HG03442 (cell line): ENCODE results near the gene KCNH8.

ENCODE experiments used
- ATAC-seq: cut with Tn5 transposase; IDR thresholded peaks from one replicate; pipeline ENCODE4 v1.9.1; 2021; ENCODE audit warnings: mild to moderate bottlenecking, moderate library complexity; ENCODE audit not compliant: unreplicated experiment

The KCNH8 gene

DNA sequence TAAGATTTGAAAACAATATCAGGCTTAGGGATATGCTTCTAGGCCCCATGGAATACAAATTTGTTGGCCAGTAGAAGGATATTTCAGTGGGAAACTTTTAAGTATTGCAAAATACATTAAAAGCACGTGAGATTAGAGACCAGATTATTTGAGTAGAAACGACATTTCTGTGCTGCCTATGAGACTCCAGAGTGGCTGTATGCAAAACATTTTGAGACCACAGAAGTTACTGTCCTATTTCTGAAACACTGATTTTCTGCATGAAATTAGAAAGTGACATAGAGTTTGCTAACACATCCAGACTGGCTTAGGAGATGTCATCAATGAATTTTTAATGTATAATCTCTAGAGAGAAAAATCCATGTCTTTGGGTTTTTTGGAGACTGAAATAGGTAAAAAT lies 99.8 kb downstream of the KCNH8 start:
- ATAC-seq: peak; percentile 42

DNA sequence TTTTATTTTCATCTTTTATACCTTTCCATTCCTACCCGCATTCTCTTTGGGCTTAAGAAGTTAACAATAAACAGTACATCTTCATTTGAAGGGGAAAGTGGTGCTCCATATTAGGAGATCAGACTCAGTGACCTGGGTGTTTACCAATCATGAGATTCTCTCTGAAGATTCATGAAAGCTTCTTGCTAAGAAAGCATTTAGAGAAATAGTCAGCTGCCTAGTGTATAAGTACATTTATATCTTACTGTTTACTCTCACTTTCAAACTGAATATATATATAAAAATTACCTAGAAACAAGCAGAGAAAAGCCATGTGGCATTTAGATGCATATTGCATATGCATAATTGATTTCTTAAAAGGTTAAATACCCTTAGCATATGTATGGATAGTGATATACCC lies 100.5 kb downstream of the KCNH8 start:
- ATAC-seq: no peak

DNA sequence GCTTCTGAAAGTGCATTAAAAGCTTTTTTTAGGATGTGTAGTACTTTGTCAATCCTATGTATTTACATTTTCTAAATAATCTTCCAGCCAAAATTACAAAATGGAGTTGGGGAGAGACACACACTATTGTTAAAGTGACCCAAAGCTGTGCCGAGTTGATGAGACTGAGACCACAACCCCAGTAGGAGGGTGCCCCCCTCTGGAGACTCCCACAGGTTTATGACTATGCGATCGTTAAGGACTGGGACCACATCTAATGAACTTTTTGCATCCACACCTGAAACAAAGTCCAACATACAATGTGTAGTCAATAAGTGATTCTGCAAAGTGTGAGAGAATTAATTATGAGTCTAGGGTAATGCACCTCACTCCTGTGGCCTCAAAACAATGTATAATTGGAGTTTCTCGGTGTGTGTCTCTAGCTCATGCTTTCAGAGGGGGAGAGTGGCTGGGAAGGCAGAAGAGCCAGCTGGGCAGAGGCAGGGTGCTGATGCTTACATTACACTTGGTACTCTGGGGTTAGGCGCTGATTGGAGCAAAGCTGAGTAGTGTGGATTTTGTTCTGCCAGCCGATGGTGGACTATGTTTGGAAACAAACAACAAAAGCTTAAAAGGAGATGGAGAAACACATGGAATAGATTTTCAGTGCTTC lies 102.8 kb downstream of the KCNH8 start:
- no peak for ATAC-seq

DNA sequence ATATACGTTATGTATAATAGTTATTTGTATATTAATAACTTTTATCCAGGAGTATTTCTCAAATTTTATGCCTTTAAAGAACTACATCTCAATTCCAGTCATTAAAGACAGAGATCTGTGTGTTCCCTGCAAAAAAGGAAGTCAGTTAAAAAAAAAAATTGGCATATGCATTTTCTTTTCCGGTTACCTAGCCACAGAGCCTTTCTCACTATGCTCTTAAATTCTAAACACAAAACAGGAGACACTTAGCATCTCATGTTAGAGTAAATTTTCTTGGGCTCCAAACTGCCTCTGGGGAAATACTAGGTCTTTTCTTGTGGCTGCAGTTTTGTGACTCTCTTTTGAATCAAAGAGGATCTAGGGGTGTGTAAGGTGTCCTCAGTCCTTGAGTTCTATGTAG lies 105.9 kb downstream of the KCNH8 start:
- no peak for ATAC-seq

- no peak for ATAC-seq
Observed at GRCh38 chr3:19254784-19255338, 106.6 kb downstream of the KCNH8 start.

- no peak for ATAC-seq
Observed at GRCh38 chr3:19256313-19256712, 108.0 kb downstream of the KCNH8 start.

GRCh38 chr3:19263606-19264005 lies 115.3 kb downstream of the KCNH8 start:
- ATAC-seq: no peak

GRCh38 chr3:19264424-19264823 lies 116.1 kb downstream of the KCNH8 start:
- no peak for ATAC-seq

- peak; percentile 47 for ATAC-seq
Observed at GRCh38 chr3:19267040-19267439, 118.7 kb downstream of the KCNH8 start.

DNA sequence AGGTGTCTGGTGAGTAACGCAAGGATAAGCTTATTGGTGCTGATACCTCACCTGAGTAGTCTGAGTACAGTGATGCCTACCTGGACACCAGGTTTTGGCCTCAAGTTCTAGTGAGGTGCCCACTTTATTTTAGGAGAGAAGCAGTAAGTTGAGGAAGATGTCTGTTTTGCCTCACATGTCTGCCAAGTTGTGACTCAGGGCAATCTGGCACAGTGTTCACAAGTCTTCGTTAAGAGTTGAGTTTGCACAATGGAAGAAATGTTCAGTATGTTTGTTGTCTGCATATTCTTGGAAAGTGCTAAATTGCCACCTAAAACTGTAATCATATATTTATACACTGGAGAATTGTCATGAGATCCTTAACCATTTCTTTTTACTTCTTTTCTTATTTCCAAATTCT lies 122.2 kb downstream of the KCNH8 start:
- no peak for ATAC-seq

- no peak for ATAC-seq
Observed at GRCh38 chr3:19272296-19272695, 124.0 kb downstream of the KCNH8 start.

GRCh38 chr3:19273091-19273490 lies 124.8 kb downstream of the KCNH8 start:
- no peak for ATAC-seq

DNA sequence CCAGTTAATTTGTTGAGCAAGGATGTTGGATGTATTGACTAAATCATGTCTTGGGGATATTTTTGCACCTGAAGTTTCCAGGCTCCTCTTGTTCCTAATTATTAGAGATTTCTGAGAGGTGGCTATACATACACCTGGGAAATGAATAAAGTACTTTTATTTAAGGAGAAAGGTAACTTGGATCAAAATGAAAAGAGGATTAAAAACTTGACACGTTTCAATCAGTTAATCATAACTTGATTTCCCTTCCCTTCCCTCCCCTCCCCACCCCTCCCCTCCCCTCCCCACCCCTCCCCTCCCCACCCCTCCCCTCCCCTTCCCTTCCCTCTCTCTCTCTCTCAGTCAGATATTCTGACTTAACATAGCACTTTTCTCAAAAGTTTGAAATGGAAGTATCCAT lies 126.3 kb downstream of the KCNH8 start:
- no peak for ATAC-seq

DNA sequence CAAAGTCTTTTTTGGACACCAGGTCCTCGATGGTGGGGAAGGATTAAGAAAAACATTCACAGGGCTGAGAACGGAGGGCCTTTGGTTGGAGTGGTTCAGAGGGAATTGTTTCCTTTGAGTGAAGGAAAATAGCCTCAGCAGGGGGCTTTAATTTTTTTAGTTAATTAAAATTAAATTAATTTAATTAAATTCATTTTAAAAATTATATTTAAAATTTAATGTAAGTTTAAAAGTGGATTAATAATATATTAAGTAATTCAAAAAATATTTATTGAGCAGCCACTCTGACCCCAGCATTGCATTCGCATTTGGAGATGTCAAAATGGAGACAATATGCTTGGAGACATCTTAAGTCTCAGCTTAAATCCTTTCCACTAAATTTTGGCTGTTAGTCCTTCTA lies 136.7 kb downstream of the KCNH8 start:
- ATAC-seq: no peak

GRCh38 chr3:19293295-19293694 lies 145.0 kb downstream of the KCNH8 start:
- no peak for ATAC-seq

DNA sequence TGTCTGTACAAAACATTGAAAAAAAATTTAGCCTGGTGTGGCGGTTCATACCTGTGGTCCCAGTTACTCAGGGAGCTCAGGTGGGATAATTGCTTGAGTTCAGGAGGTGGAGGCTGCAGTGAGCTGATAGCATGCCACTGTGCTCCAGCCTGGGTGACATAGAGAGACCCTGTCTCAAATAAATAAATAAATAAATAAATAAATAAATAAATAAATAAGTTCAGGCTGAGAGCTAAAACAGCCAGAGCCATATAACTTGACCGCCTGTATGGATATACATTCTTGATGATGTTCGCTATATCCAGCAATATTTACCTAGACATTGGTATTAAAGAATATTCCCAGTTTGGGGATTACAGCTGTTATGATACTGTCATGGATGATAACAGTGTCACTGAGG lies 146.9 kb downstream of the KCNH8 start:
- ATAC-seq: no peak

- no peak for ATAC-seq
Observed at GRCh38 chr3:19331931-19332330, 183.6 kb downstream of the KCNH8 start.

GRCh38 chr3:19334120-19334519 lies 185.8 kb downstream of the KCNH8 start:
- ATAC-seq: no peak

DNA sequence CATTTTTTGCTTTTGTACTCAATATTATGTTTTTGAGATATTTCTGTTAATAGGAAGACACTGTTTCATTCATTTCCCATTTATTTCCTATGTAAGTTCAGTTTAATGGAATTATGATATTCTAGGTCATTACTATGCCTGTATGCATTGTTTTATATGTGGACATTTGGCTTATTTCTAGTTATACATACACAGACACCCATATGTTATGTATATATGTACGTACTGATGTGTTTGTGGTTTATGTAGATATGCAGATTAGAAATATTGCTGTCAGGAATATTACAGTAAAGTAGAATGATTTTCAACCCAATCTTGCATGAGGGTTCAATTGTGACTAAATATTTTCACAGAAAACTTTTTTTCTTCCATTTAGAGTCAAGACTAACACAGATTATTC lies 190.5 kb downstream of the KCNH8 start:
- ATAC-seq: no peak

GRCh38 chr3:19342389-19342788 lies 194.1 kb downstream of the KCNH8 start:
- no peak for ATAC-seq

DNA sequence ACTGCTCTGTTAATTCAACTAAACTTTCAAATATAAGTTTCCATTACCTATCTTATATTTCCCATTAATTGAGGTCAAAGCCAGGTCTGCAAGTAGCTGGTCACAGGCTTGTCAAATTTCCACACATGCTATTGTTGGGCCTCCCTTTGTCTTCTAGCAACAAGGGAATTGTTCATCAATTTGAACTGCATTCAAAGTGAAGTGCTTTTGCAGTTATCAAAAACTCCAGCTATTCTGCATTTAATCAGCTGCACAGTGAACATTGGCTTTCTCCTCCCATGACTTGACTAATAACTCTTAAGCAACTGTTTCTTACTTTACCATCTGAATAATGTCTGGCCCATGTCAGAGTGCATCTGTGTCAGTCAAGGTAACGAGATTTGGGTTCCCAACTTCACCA lies 198.4 kb downstream of the KCNH8 start:
- ATAC-seq: no peak

DNA sequence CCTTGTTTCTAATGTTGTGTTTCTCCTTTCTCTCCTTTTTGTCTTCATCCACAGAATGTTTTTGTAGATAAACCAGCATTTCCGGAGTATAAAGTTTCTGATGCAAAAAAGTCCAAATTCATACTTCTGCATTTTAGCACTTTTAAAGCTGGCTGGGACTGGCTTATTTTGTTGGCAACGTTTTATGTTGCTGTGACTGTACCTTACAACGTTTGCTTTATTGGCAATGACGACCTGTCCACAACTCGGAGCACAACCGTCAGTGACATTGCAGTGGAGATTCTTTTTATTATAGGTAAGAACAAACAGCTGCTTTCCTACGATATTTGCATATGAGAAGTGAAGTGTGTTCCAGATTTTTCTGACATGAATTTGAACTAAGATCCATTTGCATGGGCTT lies 199.4 kb downstream of the KCNH8 start:
- no peak for ATAC-seq

- no peak for ATAC-seq
Observed at GRCh38 chr3:19348500-19348899, 200.2 kb downstream of the KCNH8 start.
